ENCODE measurements around the gene CENPP.

GRCh38 chr9:92610470-92611420, 285.0 kb downstream of the CENPP start:
- TF ChIP-seq GATA3 (IDR thresholded peaks at IDR 0.05; ENCODE audit: low read depth, low read length) (no peak), GATA2 (IDR thresholded peaks at IDR 0.05; ENCODE audit: low read depth, low read length) (no peak)

Data from SH-SY5Y (cell line).